ENCODE results near the gene NPAS3.
A peak's percentile ranks its signal among the peaks of the same experiment; 100 is the strongest.

Gene NPAS3

DNA sequence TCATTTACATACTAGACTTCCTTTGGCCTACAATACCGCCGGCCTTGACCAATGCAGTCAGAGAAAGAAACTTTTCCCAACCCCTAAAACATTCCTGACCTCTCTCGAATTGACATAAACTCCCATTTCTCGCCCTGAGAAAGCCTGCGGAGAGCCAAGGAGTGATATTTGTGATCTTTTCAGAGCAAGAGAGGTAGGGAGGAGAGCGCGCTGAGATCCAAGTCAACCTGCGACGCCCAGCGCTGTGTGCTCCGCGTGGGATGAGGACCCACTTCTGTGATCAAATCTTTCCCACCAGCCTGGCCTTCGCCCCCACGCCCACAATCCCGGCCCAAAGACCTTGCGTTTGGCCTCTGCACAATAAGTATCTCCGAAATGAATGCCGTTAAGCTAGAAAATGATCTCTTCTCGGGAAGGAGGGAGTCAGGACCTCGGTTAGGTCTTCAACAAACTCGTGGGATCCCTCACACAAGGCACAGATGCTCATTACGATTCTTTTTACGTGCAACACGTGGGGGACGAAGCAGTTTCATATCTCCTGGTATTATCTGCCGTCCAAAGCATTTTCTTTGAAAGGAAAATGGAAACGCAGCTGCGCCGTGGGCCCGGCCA, 6.3 kb upstream of the NPAS3 start:
- DNase-seq (ENCODE audit: extremely low read depth, low read depth), result no peak
- no peak for TF ChIP-seq CTCF (IDR thresholded peaks at IDR 0.05; ENCODE audit: low read depth, low read length, missing control alignments)
- H3K4me3 ChIP-seq (replicated peaks; ENCODE audit: low read depth, low read length), result no peak overlapping the region

DNA sequence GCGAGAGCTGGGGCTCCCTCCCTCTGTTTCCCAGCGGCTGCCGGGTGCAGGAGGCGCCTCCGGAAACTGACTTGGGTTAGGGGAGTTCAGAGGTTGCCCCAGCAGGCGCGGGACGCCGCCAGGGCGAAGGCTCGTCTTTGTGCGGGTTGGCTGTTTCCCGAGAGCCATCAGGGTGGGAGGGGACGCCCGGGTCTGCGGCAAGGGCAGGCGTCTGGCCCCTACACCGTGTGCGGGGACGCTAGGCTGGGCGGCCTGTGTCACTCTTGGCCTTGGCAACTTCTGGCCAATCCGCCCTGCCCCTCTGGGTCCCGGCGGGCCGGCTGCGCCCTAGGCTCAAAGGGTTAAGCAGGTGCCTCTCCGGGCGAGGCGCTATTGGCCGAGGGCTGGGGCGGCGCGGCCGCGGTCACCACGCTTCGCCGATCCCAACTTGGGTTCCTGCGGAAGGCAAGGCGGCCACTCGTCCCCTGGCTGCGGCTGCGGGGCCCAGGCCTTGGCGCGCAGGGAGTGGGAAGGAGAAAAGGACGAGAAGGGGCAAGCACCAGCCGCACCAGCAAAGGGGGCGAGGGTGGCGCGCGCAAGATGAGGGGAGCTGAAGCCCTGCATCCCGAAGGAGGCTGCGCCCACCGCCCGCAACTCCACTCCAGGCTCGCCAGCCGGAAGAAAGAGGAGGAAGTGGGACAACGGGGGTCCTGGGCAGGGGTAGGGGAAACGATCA, 5.6 kb upstream of the NPAS3 start:
- no peak for DNase-seq (ENCODE audit: extremely low read depth, low read depth)

DNA sequence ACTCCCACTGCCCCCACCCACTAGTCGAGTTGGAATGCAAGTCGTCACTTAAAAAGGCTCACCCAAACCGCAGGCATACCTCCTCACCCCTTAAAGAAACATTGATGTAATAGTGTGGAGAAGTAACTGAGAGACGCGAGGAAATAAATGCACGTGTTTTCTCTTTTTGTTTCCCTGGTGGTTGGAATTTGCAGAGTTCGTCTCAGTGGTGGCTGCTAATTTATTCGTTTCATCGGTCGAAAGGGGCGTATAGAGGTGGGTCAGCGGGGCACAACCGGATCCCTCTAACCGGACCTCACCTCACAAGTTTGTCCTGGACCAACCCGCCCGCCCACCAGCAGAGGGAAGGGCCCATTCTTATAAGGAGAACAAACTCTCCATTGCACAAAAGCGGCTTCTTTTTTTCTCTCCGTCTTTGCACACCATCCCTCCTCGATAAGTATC, 5.0 kb upstream of the NPAS3 start:
- H3K4me3 ChIP-seq (replicated peaks; ENCODE audit: low read depth, low read length), result peak overlapping the region; percentile 35
- peak; percentile 16 for TF ChIP-seq CTCF (IDR thresholded peaks at IDR 0.05; ENCODE audit: low read depth, low read length, missing control alignments)

More for the DNA sequence above, 5.6 kb upstream of the NPAS3 start:
- no peak for TF ChIP-seq CTCF (IDR thresholded peaks at IDR 0.05; ENCODE audit: low read depth, low read length, missing control alignments)
- peak overlapping the region; percentile 11; the same call in 1 of the 2 replicates for H3K4me3 ChIP-seq (replicated peaks; ENCODE audit: low read depth, low read length)

GRCh38 chr14:32934073-32934880, 4.4 kb upstream of the NPAS3 start:
- DNase-seq (ENCODE audit: extremely low read depth, low read depth), result no peak
- peak overlapping the region; percentile 35 for H3K4me3 ChIP-seq (replicated peaks; ENCODE audit: low read depth, low read length)

More for the DNA sequence above, 5.0 kb upstream of the NPAS3 start:
- no peak for DNase-seq (ENCODE audit: extremely low read depth, low read depth)

GRCh38 chr14:32934881-32935633, 3.6 kb upstream of the NPAS3 start:
- TF ChIP-seq CTCF (IDR thresholded peaks at IDR 0.05; ENCODE audit: low read depth, low read length, missing control alignments), result no peak
- H3K4me3 ChIP-seq (replicated peaks; ENCODE audit: low read depth, low read length), result peak overlapping the region; percentile 25
- no peak for DNase-seq (ENCODE audit: extremely low read depth, low read depth)

More at GRCh38 chr14:32934073-32934880, 4.4 kb upstream of the NPAS3 start:
- no peak for TF ChIP-seq CTCF (IDR thresholded peaks at IDR 0.05; ENCODE audit: low read depth, low read length, missing control alignments)
